Fibroblast of peridontal ligament (primary cell): ENCODE measurements around the gene FBXW7.
A peak's percentile ranks its signal among the peaks of the same experiment; 100 is the strongest.

Experiments used
- DNase-seq: peaks from one replicate; pipeline ENCODE4 v3.0.0-alpha.2; 2010; ENCODE audit errors: extremely low read depth

FBXW7 gene

DNA sequence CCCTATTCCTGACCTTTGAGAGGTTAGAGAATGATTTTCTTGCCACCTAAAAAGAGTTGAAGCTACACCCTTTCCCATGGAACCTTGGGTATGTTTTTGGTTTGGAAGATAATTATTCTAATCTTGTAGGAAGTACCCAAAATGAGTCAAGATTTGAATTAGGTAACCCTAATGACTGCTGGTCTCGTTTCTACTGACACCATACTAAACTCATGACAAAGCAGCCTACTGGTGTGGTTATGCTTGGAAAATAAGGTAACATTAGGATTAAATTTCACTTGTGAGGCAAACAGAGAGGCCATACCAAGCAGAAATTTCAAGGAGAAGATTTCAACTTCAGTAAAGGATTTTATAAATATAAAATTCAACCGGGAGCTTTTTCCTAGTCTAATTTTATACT, 107.9 kb downstream of the FBXW7 start:
- DNase-seq: peak; percentile 32

DNA sequence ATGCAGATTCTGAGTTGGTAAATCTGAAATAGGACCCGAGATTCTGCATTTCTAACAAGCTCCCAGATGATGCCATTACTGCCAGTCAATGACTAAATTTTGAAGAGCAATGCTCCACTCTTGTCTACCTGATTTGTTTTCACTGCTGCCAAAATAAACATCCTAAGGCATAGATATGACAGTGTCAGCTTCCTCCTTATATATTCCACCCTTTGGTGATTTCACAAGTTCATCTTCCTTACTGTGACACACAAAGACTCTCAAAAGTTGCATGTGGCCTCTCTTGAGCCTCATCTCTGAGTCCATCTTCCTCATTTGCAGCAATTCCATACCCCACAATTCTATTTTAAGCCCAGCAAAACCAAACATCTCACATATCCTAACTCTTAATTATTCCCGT, 110.9 kb downstream of the FBXW7 start:
- no peak for DNase-seq

DNA sequence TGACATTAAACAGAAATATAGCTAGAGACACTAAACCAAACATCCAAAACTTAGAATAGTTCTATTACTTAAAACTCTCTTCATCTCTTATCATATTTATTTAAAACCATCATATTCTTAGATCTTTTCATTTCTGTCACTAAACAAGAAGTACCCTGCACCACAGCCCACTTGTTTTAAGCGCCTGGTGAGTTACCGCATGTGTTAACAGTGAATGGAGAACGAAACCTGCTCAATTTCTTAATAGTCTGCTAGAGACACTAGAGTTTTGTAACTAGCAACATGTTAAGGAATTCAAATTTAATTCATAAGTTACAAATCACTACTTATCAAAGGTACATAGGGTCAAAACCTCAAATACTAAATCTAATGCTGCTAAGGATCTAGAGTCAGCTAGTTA, 111.5 kb downstream of the FBXW7 start:
- DNase-seq: no peak

DNA sequence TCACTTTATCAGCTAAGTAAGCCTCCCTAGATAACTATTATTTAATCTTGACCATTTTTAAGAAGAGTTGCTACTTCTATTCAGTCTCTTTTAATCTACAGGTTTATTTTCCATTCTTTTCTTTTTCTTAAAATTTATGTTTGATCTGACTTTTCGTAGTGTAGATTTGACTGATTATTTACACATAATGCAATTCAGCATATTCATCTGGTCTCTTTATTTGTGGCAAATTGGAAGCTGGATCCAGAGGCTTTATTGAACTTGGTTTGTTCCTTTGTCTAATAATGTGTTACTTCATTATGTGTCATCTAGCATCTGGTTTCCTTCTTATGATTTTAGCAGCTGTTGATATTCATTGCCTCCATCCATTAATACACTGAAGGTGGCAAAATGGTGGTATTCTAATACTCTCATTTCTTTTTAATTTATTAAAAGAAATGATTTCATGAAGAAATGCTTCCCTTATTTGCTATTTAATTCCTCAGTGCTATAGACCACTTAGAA, 113.0 kb downstream of the FBXW7 start:
- no peak for DNase-seq

DNA sequence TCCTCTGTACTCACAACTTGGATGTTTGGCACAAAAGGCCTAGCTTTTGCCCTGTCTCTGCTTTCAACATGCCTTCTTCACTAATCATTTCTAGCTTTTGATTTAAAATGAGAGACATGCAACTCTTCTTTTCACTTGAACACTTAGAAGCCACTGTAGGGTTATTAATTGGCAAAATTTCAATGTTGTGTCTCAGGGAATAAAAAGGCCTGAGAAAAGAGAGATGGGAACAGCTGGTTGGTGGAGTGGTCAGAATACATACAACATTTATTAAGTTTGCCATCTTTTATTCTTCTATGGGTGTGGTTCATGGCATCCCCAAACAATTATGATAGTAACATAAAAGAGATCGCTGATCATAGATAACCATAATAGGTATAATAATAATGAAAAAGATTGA, 114.3 kb downstream of the FBXW7 start:
- no peak for DNase-seq

DNA sequence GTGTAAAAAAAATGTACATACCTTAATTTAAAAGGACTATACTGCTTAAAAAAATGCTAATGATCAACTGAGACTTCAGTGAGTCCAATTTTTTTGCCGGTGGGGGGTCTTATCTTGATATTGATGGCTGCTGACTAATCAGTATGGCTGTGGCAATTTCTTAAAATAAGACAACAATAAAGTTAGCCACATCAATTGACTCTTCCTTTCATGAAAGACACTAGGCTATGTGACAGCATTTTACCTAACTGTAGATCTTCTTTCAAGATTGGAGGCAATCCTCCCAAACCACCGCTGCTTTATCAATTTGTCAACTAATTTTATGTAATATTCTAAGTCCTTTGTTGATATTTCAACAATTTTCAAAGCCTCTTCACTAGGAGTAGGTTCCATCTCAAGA, 116.1 kb downstream of the FBXW7 start:
- no peak for DNase-seq

DNA sequence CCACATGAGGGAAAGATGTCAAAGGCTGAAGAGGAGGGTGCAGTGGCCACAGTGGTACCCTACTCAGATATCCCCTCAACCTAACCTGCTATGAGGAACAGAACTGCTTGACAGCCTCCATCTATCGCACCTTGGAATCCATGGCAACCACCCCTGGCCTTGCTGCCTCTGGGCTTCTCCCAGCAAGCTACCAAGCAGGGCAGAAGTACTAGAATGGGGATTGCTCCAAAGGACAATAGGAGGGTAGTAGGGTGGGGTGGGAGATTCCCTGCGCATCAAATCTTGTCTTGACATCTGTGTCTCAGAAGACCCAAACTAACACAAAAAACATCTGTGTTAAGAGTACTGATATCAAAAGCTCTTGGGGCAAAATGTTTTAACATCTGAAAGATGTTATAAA, 118.2 kb downstream of the FBXW7 start:
- no peak for DNase-seq

DNA sequence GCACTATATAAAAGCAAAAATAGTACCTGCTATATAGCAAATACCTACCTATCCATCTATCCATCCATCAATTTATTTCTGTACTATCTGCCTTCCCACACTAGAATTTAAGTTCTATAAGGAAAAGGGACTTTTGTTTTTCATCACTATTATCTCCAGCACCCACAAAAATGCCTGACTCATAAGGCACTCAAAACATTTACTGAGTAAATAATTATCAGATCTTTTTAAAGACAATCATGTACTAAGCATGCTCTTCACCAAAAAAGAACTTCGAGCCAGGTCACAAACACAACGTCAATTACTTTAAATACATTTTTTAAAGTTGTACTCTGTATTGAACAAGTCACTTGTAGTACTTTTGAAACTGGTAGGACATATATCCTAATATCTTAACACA, 119.9 kb downstream of the FBXW7 start:
- DNase-seq: peak; percentile 17

DNA sequence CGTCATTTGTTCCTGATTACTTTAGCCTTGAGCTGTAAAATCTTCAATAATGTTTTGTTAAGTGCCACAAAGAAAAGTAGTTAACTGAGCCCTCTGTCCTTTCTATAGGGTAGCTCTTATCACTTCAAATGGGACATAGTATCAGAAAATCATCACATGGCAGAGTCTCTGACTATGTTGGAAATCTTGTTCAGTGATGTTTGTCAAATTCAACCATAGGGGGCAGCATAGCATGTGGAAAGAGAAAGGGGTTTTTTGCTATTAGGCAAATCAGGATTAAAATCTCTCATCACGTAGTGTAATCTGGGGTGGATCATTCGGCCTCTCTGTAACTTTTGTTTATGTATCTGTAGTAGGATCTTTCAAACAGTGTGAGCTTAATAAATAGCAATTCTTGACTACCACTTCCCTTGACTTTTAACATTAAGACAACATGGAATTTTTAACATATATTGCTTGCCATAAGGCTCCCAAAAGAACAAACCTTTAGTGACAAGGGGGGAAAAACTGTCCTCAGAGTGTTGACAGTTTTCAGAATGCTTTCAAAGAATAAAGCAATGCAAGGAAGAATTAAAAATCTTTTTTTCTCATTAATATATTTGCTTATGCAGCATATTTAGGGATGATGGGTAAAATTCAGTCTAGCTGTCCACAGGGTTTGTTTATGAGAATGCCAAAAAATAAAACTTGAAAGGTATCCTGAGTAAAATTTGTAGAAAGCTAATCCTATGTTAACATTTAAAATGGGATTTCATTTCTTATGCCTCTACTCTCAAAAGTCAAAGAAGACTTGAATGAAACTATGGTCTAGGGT, 127.2 kb downstream of the FBXW7 start:
- peak; percentile 49 for DNase-seq

DNA sequence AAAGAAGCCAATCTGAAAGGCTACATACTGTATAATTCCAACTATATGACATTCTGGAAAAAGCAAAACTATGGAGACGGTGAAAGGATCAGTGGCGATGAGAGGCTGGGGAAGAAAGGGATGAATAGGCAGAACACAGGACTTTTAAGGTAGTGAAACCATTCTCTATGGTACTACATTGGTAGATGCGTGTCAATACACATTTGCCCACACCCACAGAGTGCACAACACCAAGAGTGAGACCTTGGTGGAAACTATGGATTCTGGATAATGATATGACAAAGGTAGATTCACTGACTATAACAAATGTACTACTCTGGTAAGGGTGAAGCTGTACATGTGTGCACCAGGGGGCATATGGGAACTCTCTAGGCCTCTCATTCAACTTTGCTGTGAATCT, 134.5 kb downstream of the FBXW7 start:
- no peak for DNase-seq

DNA sequence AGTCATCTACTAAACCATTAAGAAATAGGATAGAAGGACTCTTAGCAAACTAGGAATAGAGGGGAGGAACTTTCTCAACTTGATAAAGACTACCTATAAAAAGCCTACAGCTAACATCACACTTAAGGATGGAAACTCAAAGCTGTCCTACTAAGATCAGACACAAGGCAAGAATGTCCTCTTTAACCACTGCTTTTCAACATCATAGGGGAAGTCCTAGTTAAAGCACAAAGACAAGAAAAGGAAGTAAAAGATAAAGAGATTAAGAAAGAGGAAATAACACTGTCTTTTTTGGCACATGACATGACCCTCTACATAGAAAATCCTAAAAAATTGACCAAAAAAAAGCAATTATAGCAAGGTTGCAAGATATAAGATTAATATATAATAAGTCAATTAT, 136.6 kb downstream of the FBXW7 start:
- DNase-seq: no peak

DNA sequence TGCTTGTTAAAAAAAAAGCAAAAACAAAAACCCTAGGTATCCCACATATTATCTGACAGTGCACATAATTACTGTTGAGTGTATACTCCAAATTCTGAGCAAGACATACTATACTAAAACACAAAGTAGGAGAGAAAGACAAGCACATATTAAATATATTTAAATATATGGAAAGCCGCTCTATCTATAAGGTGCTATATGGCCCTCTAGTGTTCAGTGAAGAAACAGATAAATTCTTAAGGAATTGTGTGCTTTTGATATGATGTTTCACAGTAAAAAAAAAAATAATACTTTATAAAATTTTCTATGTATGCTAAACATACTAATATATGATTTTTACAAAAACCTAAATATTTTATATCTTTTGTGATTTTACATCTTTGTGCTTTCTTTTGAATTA, 137.8 kb downstream of the FBXW7 start:
- peak; percentile 29 for DNase-seq

DNA sequence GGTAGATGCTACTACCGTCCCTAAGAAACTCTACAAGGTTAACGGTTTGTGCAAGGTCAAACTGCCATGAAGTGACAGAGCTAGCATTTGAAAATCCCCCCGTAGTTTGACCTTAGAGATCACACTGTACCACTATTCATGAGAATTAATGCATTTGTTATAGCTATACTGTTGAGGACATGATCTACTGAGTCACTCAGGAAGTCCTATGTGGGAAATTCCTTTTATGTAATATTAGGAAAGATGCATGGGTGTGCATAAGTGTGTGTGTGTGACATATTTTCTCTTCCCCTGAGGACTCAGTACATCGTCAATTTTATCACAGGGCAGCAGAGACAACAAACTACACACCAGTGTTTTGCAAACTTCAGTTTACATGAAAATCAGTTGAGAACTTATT, 141.1 kb downstream of the FBXW7 start:
- DNase-seq: no peak

DNA sequence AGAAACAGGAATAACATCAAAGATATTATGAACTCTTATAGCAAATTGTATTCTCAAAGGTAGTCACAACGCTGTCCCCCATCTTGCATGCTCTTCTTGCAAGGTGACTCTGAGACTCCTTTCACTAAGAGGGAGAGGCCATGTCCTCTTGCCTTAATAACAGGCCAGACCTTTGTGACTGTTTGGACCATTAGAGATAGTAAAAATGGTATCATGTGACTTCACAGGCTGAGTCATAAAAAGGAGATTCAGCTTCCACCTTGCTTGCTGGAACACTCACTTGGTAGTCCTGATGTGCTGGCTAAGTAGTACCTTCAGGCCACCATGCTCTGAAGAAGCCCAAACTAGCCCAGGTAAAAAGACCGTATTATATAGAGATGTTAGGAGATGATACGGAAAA, 143.8 kb downstream of the FBXW7 start:
- no peak for DNase-seq

DNA sequence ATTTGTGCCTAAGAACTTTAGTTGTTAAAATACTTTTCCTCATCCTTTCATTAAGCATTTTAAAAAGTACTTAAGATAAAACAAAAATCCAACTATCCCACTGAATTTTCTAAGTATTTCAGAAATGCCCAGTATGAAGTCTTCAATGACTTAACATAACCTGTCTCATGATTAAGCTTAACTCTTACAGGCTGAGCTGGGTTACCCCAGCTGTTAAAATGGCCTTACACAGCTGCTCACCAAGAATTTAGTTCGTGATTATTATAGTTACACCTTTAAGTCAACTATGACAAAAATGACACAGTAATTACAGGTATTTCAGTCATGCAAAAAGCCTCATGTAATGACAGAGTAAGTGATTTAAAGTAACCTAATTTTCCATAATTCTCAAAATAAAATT, 145.7 kb downstream of the FBXW7 start:
- no peak for DNase-seq

DNA sequence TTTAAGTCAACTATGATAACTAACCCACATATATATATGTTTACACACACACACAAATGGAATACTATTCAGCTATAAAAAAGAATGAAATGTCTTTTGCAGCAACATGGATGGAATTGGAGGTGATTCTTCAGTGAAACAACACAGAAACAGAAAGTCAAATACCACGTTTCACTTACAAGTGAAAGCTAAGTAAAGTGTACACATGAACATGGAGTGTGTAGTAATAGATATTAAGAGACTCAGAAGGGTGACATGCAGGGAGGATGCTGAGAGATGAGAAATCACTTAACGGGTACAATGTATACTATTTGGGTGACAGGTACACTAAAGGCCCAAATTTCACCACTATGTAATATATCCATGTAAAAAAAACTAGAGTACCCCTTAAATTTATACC, 146.5 kb downstream of the FBXW7 start:
- DNase-seq: no peak

DNA sequence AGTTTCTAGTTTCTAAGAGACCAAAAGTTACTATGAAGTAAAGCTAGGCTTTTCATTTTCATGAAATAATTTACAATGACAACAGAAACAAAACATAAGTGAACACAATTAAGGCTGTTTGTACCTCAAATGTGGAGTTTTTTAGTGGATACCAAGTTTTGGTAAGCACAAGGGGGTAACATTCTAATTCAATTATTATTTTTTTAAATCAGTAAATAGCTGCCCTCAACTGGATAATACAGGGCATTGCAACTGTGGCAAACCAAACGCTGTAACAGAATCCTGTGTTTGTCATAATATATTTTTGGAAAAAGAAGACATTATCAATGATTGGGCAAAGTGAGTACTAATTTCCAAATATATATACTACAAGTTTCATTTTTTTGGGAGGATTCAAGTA, 150.3 kb downstream of the FBXW7 start:
- DNase-seq: peak; percentile 45

DNA sequence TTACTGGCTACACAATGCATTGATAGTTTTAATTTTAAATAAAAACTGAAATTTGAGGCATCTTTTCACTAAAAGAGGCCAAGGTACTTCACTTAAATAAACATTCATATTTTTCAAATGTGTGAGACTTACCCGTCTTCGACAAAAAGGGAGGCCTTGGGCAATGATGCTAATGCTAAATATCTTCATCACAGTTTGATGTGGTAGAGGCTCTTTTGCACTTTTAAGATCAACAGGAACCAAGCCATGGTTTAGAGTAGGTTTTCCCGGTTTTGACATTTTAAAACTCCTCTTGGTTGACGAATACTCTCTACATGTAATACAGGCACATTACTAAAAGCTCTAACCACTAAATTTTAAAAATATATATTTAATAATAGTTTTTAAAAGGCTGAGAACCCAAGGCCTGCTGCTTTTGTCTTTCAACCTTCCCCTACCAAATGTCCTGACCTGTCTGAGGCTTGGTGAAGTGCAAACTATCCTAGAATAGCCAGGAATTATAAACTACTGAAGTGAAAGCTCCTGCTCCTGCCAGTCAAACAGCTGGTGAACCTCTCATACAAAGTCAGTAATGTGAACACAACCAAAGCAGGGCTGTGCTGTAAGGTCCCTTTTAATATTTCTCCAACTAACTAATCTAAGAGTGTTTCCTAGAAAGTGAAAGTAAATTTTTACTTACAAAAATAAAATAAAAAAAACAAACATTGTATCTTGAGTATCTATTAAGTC, 153.7 kb downstream of the FBXW7 start:
- DNase-seq: peak; percentile 44

DNA sequence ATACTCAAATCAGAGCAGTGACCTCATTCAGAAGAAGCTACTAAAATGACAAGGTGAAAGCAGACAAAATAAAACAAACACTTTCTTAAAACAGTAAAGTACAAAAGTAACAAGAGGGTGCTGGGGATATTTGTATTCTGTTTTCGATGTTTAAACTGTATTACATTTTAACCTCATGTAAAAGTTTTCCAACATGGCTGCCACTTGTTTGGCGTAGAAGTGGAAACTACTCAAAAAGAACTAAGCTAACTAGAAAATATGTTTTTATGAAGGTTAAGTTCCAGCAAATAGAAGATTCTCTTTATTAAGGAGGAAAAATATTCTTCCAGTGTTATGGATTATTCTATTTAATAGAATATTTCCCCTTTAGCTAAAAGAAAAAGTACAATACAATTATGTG, 155.0 kb downstream of the FBXW7 start:
- DNase-seq: no peak

DNA sequence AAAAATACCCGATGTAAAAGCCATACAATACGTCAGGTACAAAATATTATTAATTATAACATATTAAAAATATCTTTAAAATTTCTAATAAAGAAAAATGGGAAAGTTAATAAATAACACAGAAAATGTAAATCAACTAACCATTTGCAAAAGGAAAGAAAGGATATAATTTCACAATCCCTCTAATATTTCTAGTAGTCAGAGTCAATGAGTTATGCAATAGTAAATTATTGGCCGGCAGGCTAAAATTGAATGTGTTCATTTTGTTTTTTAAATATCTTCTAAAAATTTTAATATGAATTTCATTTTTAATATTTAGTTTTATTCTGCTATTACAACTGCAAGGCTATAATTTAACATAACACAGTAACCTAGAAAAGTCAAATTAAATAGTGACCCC, 155.7 kb downstream of the FBXW7 start:
- DNase-seq: no peak

DNA sequence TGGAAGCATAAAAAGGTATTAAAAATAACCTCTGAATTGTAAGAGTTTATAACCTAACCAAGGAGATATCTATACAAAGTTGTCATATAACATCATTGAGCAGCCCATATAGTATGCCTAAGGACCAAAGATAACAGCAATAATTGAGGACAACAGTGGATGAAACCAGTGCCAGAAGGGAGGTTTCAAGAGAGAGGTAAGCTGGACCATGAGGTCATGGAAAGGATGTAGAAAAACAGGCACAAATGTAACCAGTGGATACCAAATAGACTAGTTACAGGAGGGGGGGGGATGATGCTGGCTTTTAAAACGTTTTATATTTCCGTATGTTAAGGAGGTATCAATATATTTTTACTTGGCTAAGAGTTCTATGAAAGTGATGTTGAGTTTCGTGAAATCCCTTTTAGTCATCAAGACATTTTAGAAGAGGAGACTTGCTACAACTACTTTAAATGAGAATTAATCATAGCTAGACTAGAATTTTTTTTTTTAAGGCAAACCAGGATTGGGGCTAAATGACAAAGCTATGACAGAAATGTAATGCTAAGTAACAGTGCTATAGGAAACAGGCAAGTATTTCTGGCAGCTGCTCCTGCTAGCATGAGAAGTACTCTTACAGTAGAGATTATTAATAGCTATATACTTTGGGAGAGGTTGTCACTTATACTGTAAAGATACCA, 161.1 kb downstream of the FBXW7 start:
- no peak for DNase-seq

DNA sequence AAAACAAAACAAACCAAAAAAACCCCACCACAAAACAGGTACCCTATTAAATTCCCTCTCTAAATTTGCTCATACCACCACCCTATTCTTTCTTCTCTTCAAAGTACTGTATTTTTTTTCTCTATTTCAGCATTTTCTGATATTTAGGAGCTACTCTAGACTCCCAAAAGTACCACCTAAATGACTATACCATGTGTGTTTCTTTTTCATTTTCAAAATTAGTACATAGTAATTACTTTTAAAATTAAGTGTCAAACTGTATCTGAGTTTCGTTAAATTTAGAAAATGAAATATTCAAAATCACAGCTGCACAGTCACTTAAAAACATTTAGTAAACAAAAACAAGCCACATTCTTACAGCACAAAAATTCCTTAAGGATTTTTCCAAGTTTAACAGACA, 161.7 kb downstream of the FBXW7 start:
- no peak for DNase-seq

DNA sequence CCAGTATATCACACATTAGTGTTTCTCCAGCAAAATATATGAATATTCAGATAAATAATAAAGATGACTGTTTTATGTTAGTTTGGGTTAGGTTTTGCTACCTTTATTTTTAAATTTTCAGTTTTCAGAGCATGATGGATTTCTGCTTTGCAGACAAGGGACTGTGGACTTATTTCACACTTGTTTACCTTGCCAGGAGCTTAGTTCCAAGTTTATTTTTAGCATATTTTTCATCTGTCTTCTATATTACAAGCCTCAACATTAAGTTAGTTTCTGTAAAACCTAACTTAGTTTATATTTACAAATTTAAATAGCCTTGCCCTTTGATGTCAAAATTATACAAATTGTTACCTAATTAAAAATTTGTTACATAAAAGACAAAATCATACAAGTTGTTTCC, 163.4 kb downstream of the FBXW7 start:
- DNase-seq: no peak
